H1 (cell line): Measurements from ENCODE around the gene CACNG4. TPM values are rescaled to one million over a fixed set of nuclear protein-coding genes. Genes with fewer than 3 reads are reported as not detected.

ENCODE experiments used
- BCL11A ChIP-seq, 2 experiments: IDR thresholded peaks; one replicate each; pipeline ENCODE4 v1.6.1; 2011; ENCODE audit warnings: low read depth in 2 of 2, low read length in 2 of 2, mild to moderate bottlenecking in 2 of 2
- BRCA1 ChIP-seq: IDR thresholded peaks from 2 replicates; pipeline ENCODE4 v1.6.1; 2012; ENCODE audit warnings: low read depth, low read length, improper control_type of control experiment
- CHD1 ChIP-seq: IDR thresholded peaks from 2 replicates; pipeline ENCODE4 v1.6.1; 2012; ENCODE audit warnings: low read depth, low read length, improper control_type of control experiment
- CTBP2 ChIP-seq: IDR thresholded peaks from 2 replicates; pipeline ENCODE4 v1.7.0; 2011; ENCODE audit warnings: borderline replicate concordance, mild to moderate bottlenecking, moderate library complexity, mixed read lengths, low read length; ENCODE audit not compliant: insufficient read depth, insufficient read length
- PHF8 ChIP-seq: fragments of 200-600 bp; sonication (generic); conservative IDR thresholded peaks from 2 replicates; pipeline ENCODE4 v1.7.1; 2012; ENCODE audit warnings: low read depth, mild to moderate bottlenecking, inconsistent platforms, low read length, moderate library complexity
- RXRA ChIP-seq: IDR thresholded peaks from 2 replicates; pipeline ENCODE4 v1.6.1; 2011; ENCODE audit warnings: low read depth, mild to moderate bottlenecking, low read length, moderate library complexity; ENCODE audit not compliant: insufficient read depth
- SP1 ChIP-seq: IDR thresholded peaks from 2 replicates; pipeline ENCODE4 v1.6.1; 2011; ENCODE audit warnings: low read depth, low read length
- SP4 ChIP-seq: IDR thresholded peaks from 2 replicates; pipeline ENCODE4 v1.6.1; 2012; ENCODE audit warnings: low read length, inconsistent platforms
- YY1 ChIP-seq: IDR thresholded peaks from 2 replicates; pipeline ENCODE4 v1.6.1; 2011; ENCODE audit warnings: low read depth, mild to moderate bottlenecking, low read length
- polyA plus RNA-seq, 7 experiments: library from polyadenylated mRNA; depleted of rRNA in 3 of 7; stranded (reverse) in 5 of 7; unstranded in 2 of 7; fragments of >200 nt in 5 of 7; fragments of 200-250 nt in 2 of 7; gene quantifications; 1 replicate in 5 of 7; 2 replicates in 1 of 7; 4 replicates in 1 of 7; pipeline versions ENCODE4 v1.2.1 to v1.2.3, GENCODE V29; 2011 to 2013; ENCODE audit warnings: missing spikeins in 2 of 7, mixed read lengths in 2 of 7
- total RNA-seq: library from RNA; stranded (reverse); fragmentation: NEBNext Ultra II Directional; extraction: Animal tissue kit (Norgen Biotek cat#: 25700); gene quantifications from 2 replicates; pipeline ENCODE4 v1.2.1, GENCODE V29; 2021

The CACNG4 gene
- total and polyA plus RNA-seq, 2 of the 8 experiments (the other 6 are each of a cell fraction or from before 2014, with no cell fraction given): 3.6 to 5.6 TPM

GRCh38 chr17:67021196-67021595 lies 56.7 kb downstream of the CACNG4 start (continued):
- TF ChIP-seq RXRA (no peak), SP1 (no peak), CHD1 (no peak), PHF8 (no peak), SP4 (no peak), BRCA1 (no peak), YY1 (no peak), BCL11A (IDR thresholded peaks at IDR 0.05; ENCODE audit: low read depth in 2 of 2, low read length in 2 of 2) (no peak), CTBP2 (no peak)
